Esophagus squamous epithelium (tissue), 5 donors: Measurements from ENCODE around the gene LRRC47. TPM values are rescaled to one million over a fixed set of nuclear protein-coding genes. Genes with fewer than 3 reads are reported as not detected.

ENCODE experiments used
- DNase-seq: peaks from one replicate; lab custom pipeline; 2025; lab: John Stamatoyannopoulos, UW
- H3K27ac ChIP-seq, 4 donors: fragments of 200-600 bp; sonication (generic); one replicate each; pipeline ENCODE4 v1.5.1; 2016 to 2019; ENCODE audit warnings: mild to moderate bottlenecking in 1 of 4
- H3K27me3 ChIP-seq, 4 donors: fragments of 200-600 bp; sonication (generic); 1 replicate in 3 of 4; 2 replicates in 1 of 4; pipeline versions ENCODE4 v1.5.1 to v1.6.0; 2017 to 2021; ENCODE audit warnings: antibody characterized with exemption in 1 of 4
- H3K36me3 ChIP-seq, 3 donors: fragments of 200-600 bp; sonication (generic); one replicate each; pipeline ENCODE4 v1.5.1; 2016 to 2019
- H3K4me1 ChIP-seq, 3 donors: fragments of 200-600 bp; sonication (generic); one replicate each; pipeline ENCODE4 v1.5.1; 2017 to 2019
- H3K4me3 ChIP-seq, 4 donors: fragments of 200-600 bp; sonication (generic); 1 replicate in 3 of 4; 2 replicates in 1 of 4; pipeline ENCODE4 v1.5.1; 2016 to 2019; ENCODE audit warnings: mild to moderate bottlenecking in 2 of 4, moderate library complexity in 1 of 4
- H3K9me3 ChIP-seq, 3 donors: fragments of 200-600 bp; sonication (generic); one replicate each; pipeline ENCODE4 v1.5.1; 2016 to 2019
- CTCF ChIP-seq, 6 experiments: fragments of 450-650 bp in 4 of 6; fragments of 200-600 bp in 2 of 6; sonication (generic) in 2 of 6; IDR thresholded peaks; one replicate each; pipeline ENCODE4 v1.5.1; 2016 to 2019; ENCODE audit warnings: antibody characterized with exemption in 6 of 6, mild to moderate bottlenecking in 4 of 6, moderate library complexity in 4 of 6
- POLR2A ChIP-seq, 4 donors: fragments of 450-650 bp; IDR thresholded peaks; one replicate each; pipeline ENCODE4 v1.6.1; 2017; ENCODE audit warnings: antibody characterized with exemption in 4 of 4, mild to moderate bottlenecking in 4 of 4, moderate library complexity in 3 of 4
- WGBS, 2 donors: methylation state at CpG; one replicate each; pipeline ENCODE4 v1.1.5; 2018; 5-methylcytosine and 5-hydroxymethylcytosine counted together
- intact Hi-C: fragments of 100-400 bp; cut with DNase I; formaldehyde crosslinking; loops from one replicate; pipeline ENCODE4 v1.15.0; 2022
- total RNA-seq, 4 donors: library from RNA; depleted of rRNA; stranded (reverse); fragments of >200 nt; gene quantifications; one replicate each; pipeline ENCODE4 v1.1.0, GENCODE V29; 2016
- donor health status: DM: yes; HTN: yes; CAD: no.

LRRC47 gene
- total RNA-seq, 4 donors from 2014 or later: 23.5 to 32.6 (median 25.5) TPM

- H3K4me1 ChIP-seq: peaks cover 26 to 51% (median 26%) of the 10 kb centered on the region in 3 donors
- TF ChIP-seq POLR2A (IDR thresholded peaks at IDR 0.05) (no peak), CTCF (IDR thresholded peaks at IDR 0.05) (no peak)
- H3K9me3 ChIP-seq: no peaks in the 10 kb centered on the region
- H3K27ac ChIP-seq: no peak overlapping the region
- no peak for DNase-seq
- peaks cover 0 to under 1% (median 0%) of the 10 kb centered on the region in 4 donors for H3K27me3 ChIP-seq
- no peak overlapping the region for H3K4me3 ChIP-seq
- peaks cover 8 to 49% (median 34%) of the 10 kb centered on the region in 3 donors for H3K36me3 ChIP-seq
- 95% methylated on average over 4 of the region's 20 CpGs; no CpG with 5 or more reads in 1 of the 2 donors for WGBS, 2 donors
- intact Hi-C loops: no loop called here
Observed at GRCh38 chr1:3777647-3778589, 18.4 kb downstream of the LRRC47 start.

- peaks cover 0 to 7% (median 0%) of the 10 kb centered on the region in 4 donors for H3K27me3 ChIP-seq
- no peak overlapping the region for H3K27ac ChIP-seq
- H3K4me1 ChIP-seq: peaks cover 27 to 59% (median 31%) of the 10 kb centered on the region in 3 donors
- H3K9me3 ChIP-seq: no peaks in the 10 kb centered on the region
- intact Hi-C loops: no loop called here
- WGBS, 2 donors: 27 to 67% methylated on average over 1 to 2 of the region's 10 CpGs
- H3K4me3 ChIP-seq: no peak overlapping the region
- TF ChIP-seq CTCF (IDR thresholded peaks at IDR 0.05): no peak
- TF ChIP-seq POLR2A (IDR thresholded peaks at IDR 0.05): no peak
- no peak for DNase-seq
- peaks cover under 1 to 41% (median 26%) of the 10 kb centered on the region in 3 donors for H3K36me3 ChIP-seq
Observed at GRCh38 chr1:3777078-3777547, 19.2 kb downstream of the LRRC47 start.

GRCh38 chr1:3776231-3776961 is 19.9 kb downstream of the LRRC47 start:
- no peak overlapping the region for H3K4me3 ChIP-seq
- no peak for DNase-seq

GRCh38 chr1:3775490-3776230 is 20.6 kb downstream of the LRRC47 start:
- DNase-seq: no peak
- WGBS, 2 donors: 42% methylated on average over 5 of the region's 27 CpGs; no CpG with 5 or more reads in 1 of the 2 donors
- intact Hi-C loops: no loop called here
- peaks cover 35 to 70% (median 39%) of the 10 kb centered on the region in 3 donors for H3K4me1 ChIP-seq
- no peak overlapping the region for H3K4me3 ChIP-seq
- H3K27ac ChIP-seq: no peak overlapping the region
- H3K27me3 ChIP-seq: peaks cover 0 to 22% (median 0%) of the 10 kb centered on the region in 4 donors
- no peaks in the 10 kb centered on the region for H3K9me3 ChIP-seq
- TF ChIP-seq POLR2A (IDR thresholded peaks at IDR 0.05): no peak
- TF ChIP-seq CTCF (IDR thresholded peaks at IDR 0.05): peak in 4 of 6 experiments; percentile 23 to 58 (median 30)
- peaks cover 0 to 26% (median 12%) of the 10 kb centered on the region in 3 donors for H3K36me3 ChIP-seq

More at GRCh38 chr1:3776231-3776961, 19.9 kb downstream of the LRRC47 start:
- peak overlapping the region in 1 of 4 donors; percentile 3 for H3K27ac ChIP-seq
- TF ChIP-seq CTCF (IDR thresholded peaks at IDR 0.05): no peak
- 46 to 100% methylated on average over 1 to 19 of the region's 21 CpGs for WGBS, 2 donors
- peaks cover 0 to 14% (median 0%) of the 10 kb centered on the region in 4 donors for H3K27me3 ChIP-seq
- H3K4me1 ChIP-seq: peaks cover 34 to 66% (median 38%) of the 10 kb centered on the region in 3 donors
- intact Hi-C loops: no loop called here
- no peaks in the 10 kb centered on the region for H3K9me3 ChIP-seq
- H3K36me3 ChIP-seq: peaks cover 0 to 34% (median 19%) of the 10 kb centered on the region in 3 donors
